ENCODE measurements around the gene HS3ST3B1. TPM values are rescaled to one million over a fixed set of nuclear protein-coding genes. Genes with fewer than 3 reads are reported as not detected.

Gene HS3ST3B1
- 1 to 10 TPM in 2 of 4 donors, under 1 TPM in 1, not detected in 1; 0.40 to 2.5 (median 1.2) TPM for total RNA-seq

- Histone ChIP-seq H3K4me3 (peak within 1 kb of the TSS; percentile 26 to 62 (median 45)), H3K4me1 (peaks cover 0 to 66% (median 41%) of the 10 kb centered on the region in 4 donors), H3K27me3 (peaks cover 96% of the 10 kb centered on the region), H3K9me3 (no peaks in the 10 kb centered on the region), H3K36me3 (no peaks in the 10 kb centered on the region), H3K27ac (peak within 1 kb of the TSS; percentile 76 to 79 (median 77))
- in situ Hi-C loops (cut with MboI; ENCODE audit: low pct_ligation_motif_present in 1 of 4, low pct_unique_long_range_greater_than_20kb in 1 of 4, low sequenced_read_pairs in 3 of 4): loop anchor here in 3 of 4 donors (10.0 to 25.0 kb wide), 3 partner anchors 706 to 963 kb away; no protein-coding TSS in a partner anchor
- TF ChIP-seq EP300 (IDR thresholded peaks at IDR 0.05; ENCODE audit: low read depth) (no peak), POLR2AphosphoS5 (IDR thresholded peaks at IDR 0.05) (peak; percentile 76 to 87 (median 80)), POLR2A (IDR thresholded peaks at IDR 0.05) (peak; percentile 83), CTCF (IDR thresholded peaks at IDR 0.05) (peak in 3 of 5 experiments; percentile 12 to 55 (median 28))
- intact Hi-C loops (cut with DNase I; ENCODE audit: low total_unique reads): no loop called here
- DNase-seq: peak; percentile 94
- 3% methylated on average over 20 of the region's 49 CpGs; no CpG with 5 or more reads in 1 of the 2 donors for WGBS, 2 donors (ENCODE audit: low coverage in 1 of 2)
Observed at GRCh38 chr17:14300575-14301278, at the start of gene HS3ST3B1. Gene HS3ST3B1, plus strand, starts transcription at chr17:14301081. Its CDS starts 438 bp downstream, at chr17:14301519.

- no peak overlapping the region for H3K27ac ChIP-seq
- no peaks in the 10 kb centered on the region for H3K27me3 ChIP-seq
- WGBS, 2 donors (ENCODE audit: low coverage in 1 of 2): 90 to 93% methylated on average over 5 of the region's 5 CpGs
- no peak for DNase-seq
- H3K4me1 ChIP-seq: no peaks in the 10 kb centered on the region
- in situ Hi-C loops (cut with MboI; ENCODE audit: low pct_ligation_motif_present in 1 of 4, low pct_unique_long_range_greater_than_20kb in 1 of 4, low sequenced_read_pairs in 3 of 4) (no loop called here), intact Hi-C loops (cut with DNase I; ENCODE audit: low total_unique reads) (no loop called here)
- no peaks in the 10 kb centered on the region for H3K36me3 ChIP-seq
- no peaks in the 10 kb centered on the region for H3K9me3 ChIP-seq
- no peak overlapping the region for H3K4me3 ChIP-seq
- TF ChIP-seq POLR2AphosphoS5 (IDR thresholded peaks at IDR 0.05) (no peak), EP300 (IDR thresholded peaks at IDR 0.05; ENCODE audit: low read depth) (no peak), POLR2A (IDR thresholded peaks at IDR 0.05) (no peak), CTCF (IDR thresholded peaks at IDR 0.05) (no peak)
Observed at GRCh38 chr17:14261406-14261805, 39.5 kb upstream of the HS3ST3B1 start.

GRCh38 chr17:14268264-14268663 is 32.6 kb upstream of the HS3ST3B1 start:
- no peaks in the 10 kb centered on the region for H3K9me3 ChIP-seq
- TF ChIP-seq CTCF (IDR thresholded peaks at IDR 0.05): no peak
- TF ChIP-seq EP300 (IDR thresholded peaks at IDR 0.05; ENCODE audit: low read depth): no peak
- no peak for TF ChIP-seq POLR2A (IDR thresholded peaks at IDR 0.05)
- no peak for TF ChIP-seq POLR2AphosphoS5 (IDR thresholded peaks at IDR 0.05)
- H3K4me1 ChIP-seq: no peaks in the 10 kb centered on the region
- in situ Hi-C loops (cut with MboI; ENCODE audit: low pct_ligation_motif_present in 1 of 4, low pct_unique_long_range_greater_than_20kb in 1 of 4, low sequenced_read_pairs in 3 of 4) (no loop called here), intact Hi-C loops (cut with DNase I; ENCODE audit: low total_unique reads) (no loop called here)
- H3K4me3 ChIP-seq: no peak overlapping the region
- DNase-seq: no peak
- no peaks in the 10 kb centered on the region for H3K36me3 ChIP-seq
- H3K27me3 ChIP-seq: no peaks in the 10 kb centered on the region
- no peak overlapping the region for H3K27ac ChIP-seq
- WGBS, 2 donors (ENCODE audit: low coverage in 1 of 2): 89% methylated on average over 2 of the region's 2 CpGs; no CpG with 5 or more reads in 1 of the 2 donors

- no peak for DNase-seq
- Histone ChIP-seq H3K4me1 (no peaks in the 10 kb centered on the region), H3K9me3 (no peaks in the 10 kb centered on the region), H3K36me3 (no peaks in the 10 kb centered on the region), H3K27me3 (no peaks in the 10 kb centered on the region), H3K27ac (no peak overlapping the region), H3K4me3 (no peak overlapping the region)
- intact Hi-C loops (cut with DNase I; ENCODE audit: low total_unique reads) (no loop called here), in situ Hi-C loops (cut with MboI; ENCODE audit: low pct_ligation_motif_present in 1 of 4, low pct_unique_long_range_greater_than_20kb in 1 of 4, low sequenced_read_pairs in 3 of 4) (no loop called here)
- TF ChIP-seq POLR2A (IDR thresholded peaks at IDR 0.05) (no peak), POLR2AphosphoS5 (IDR thresholded peaks at IDR 0.05) (no peak), EP300 (IDR thresholded peaks at IDR 0.05; ENCODE audit: low read depth) (no peak), CTCF (IDR thresholded peaks at IDR 0.05) (no peak)
- WGBS, 2 donors (ENCODE audit: low coverage in 1 of 2): 64 to 74% methylated on average over 5 of the region's 5 CpGs
Observed at GRCh38 chr17:14269473-14269872, 31.4 kb upstream of the HS3ST3B1 start.

Measured in transverse colon (tissue), 4 donors.